ENCODE data around the gene TBC1D1. TPM values are rescaled to one million over a fixed set of nuclear protein-coding genes. Genes with fewer than 3 reads are reported as not detected.

Gene TBC1D1
- total RNA-seq, 1 experiment from 2014 or later, result 28.5 TPM

GRCh38 chr4:38002451-38003071 is 111.7 kb downstream of the TBC1D1 start:
- Mint-ChIP-seq H3K36me3 (ENCODE audit: insufficient read depth, unreplicated experiment) (no peaks in the 10 kb centered on the region), H3K9me3 (ENCODE audit: unreplicated experiment) (no peaks in the 10 kb centered on the region), H3K27ac (ENCODE audit: unreplicated experiment) (no peak overlapping the region), H3K27me3 (ENCODE audit: insufficient read depth, unreplicated experiment) (no peaks in the 10 kb centered on the region), H3K4me1 (ENCODE audit: low read depth, unreplicated experiment) (no peaks in the 10 kb centered on the region), H3K4me3 (ENCODE audit: unreplicated experiment) (no peak overlapping the region)
- no TSS peak for BruUV-seq (replicated peaks)
- no peak overlapping the region for H3K4me3 ChIP-seq (ENCODE audit: low read depth, low read length)
- H3K4me1 ChIP-seq, result no peaks in the 10 kb centered on the region; the same call in 1 of the 2 replicates
- intact Hi-C loops (cut with micrococcal nuclease; ENCODE audit: unreplicated experiment), result no loop called here
- no peaks in the 10 kb centered on the region for H3K9me3 ChIP-seq
- no peak for DNase-seq
- H3K27me3 ChIP-seq (replicated peaks; ENCODE audit: control insufficient read depth, insufficient read depth, low read length), result no peaks in the 10 kb centered on the region
- TF ChIP-seq CTCF (IDR thresholded peaks at IDR 0.05; ENCODE audit: insufficient read depth in 1 of 2, low read depth in 1 of 2, low read length in 1 of 2, severe bottlenecking in 1 of 2, unreplicated experiment in 1 of 2), result no peak
- H3K36me3 ChIP-seq (ENCODE audit: control insufficient read depth, insufficient read depth, low read length), result no peaks in the 10 kb centered on the region
- ChIA-PET POLR2A (no interaction called here), CTCF (no interaction called here)

GRCh38 chr4:38003102-38003501 is 112.2 kb downstream of the TBC1D1 start:
- POLR2A ChIA-PET, result no interaction called here
- no TSS peak for BruUV-seq (replicated peaks)

GRCh38 chr4:38003628-38004027 is 112.7 kb downstream of the TBC1D1 start:
- H3K4me3 Mint-ChIP-seq (ENCODE audit: unreplicated experiment), result no peak overlapping the region
- H3K27ac Mint-ChIP-seq (ENCODE audit: unreplicated experiment), result no peak overlapping the region
- H3K36me3 Mint-ChIP-seq (ENCODE audit: insufficient read depth, unreplicated experiment), result no peaks in the 10 kb centered on the region
- H3K27me3 Mint-ChIP-seq (ENCODE audit: insufficient read depth, unreplicated experiment), result no peaks in the 10 kb centered on the region
- Histone ChIP-seq H3K36me3 (ENCODE audit: control insufficient read depth, insufficient read depth, low read length) (no peaks in the 10 kb centered on the region), H3K9me3 (no peaks in the 10 kb centered on the region), H3K4me3 (ENCODE audit: low read depth, low read length) (no peak overlapping the region), H3K27me3 (replicated peaks; ENCODE audit: control insufficient read depth, insufficient read depth, low read length) (no peaks in the 10 kb centered on the region), H3K4me1 (no peaks in the 10 kb centered on the region; the same call in 1 of the 2 replicates)
- CTCF ChIA-PET, result no interaction called here
- no peak for TF ChIP-seq CTCF (IDR thresholded peaks at IDR 0.05; ENCODE audit: insufficient read depth in 1 of 2, low read depth in 1 of 2, low read length in 1 of 2, severe bottlenecking in 1 of 2, unreplicated experiment in 1 of 2)
- intact Hi-C loops (cut with micrococcal nuclease; ENCODE audit: unreplicated experiment), result no loop called here
- BruUV-seq (replicated peaks), result no TSS peak
- no peaks in the 10 kb centered on the region for H3K4me1 Mint-ChIP-seq (ENCODE audit: low read depth, unreplicated experiment)
- no peak for DNase-seq
- POLR2A ChIA-PET, result interaction anchor here (0.6 kb wide), 1 partner anchor 42 kb away, joined by 3 read pairs; no protein-coding TSS in a partner anchor
- no peaks in the 10 kb centered on the region for H3K9me3 Mint-ChIP-seq (ENCODE audit: unreplicated experiment)

More at GRCh38 chr4:38003102-38003501, 112.2 kb downstream of the TBC1D1 start:
- Histone ChIP-seq H3K36me3 (ENCODE audit: control insufficient read depth, insufficient read depth, low read length) (no peaks in the 10 kb centered on the region), H3K9me3 (no peaks in the 10 kb centered on the region), H3K4me3 (ENCODE audit: low read depth, low read length) (no peak overlapping the region), H3K27me3 (replicated peaks; ENCODE audit: control insufficient read depth, insufficient read depth, low read length) (no peaks in the 10 kb centered on the region), H3K4me1 (no peaks in the 10 kb centered on the region; the same call in 1 of the 2 replicates)
- Mint-ChIP-seq H3K27ac (ENCODE audit: unreplicated experiment) (no peak overlapping the region), H3K27me3 (ENCODE audit: insufficient read depth, unreplicated experiment) (no peaks in the 10 kb centered on the region), H3K4me1 (ENCODE audit: low read depth, unreplicated experiment) (no peaks in the 10 kb centered on the region), H3K36me3 (ENCODE audit: insufficient read depth, unreplicated experiment) (no peaks in the 10 kb centered on the region), H3K9me3 (ENCODE audit: unreplicated experiment) (no peaks in the 10 kb centered on the region), H3K4me3 (ENCODE audit: unreplicated experiment) (no peak overlapping the region)
- intact Hi-C loops (cut with micrococcal nuclease; ENCODE audit: unreplicated experiment), result no loop called here
- no peak for TF ChIP-seq CTCF (IDR thresholded peaks at IDR 0.05; ENCODE audit: insufficient read depth in 1 of 2, low read depth in 1 of 2, low read length in 1 of 2, severe bottlenecking in 1 of 2, unreplicated experiment in 1 of 2)
- CTCF ChIA-PET, result no interaction called here
- no peak for DNase-seq

Data from Caco-2 (cell line).